SU-DHL-6 (cell line): Measurements from ENCODE around the gene LRRC26.

Experiments used
- CTCF ChIP-seq: fragments of 200-600 bp; sonication (generic); IDR thresholded peaks from one replicate; pipeline ENCODE4 v1.5.1; 2017; ENCODE audit warnings: antibody characterized with exemption, mild to moderate bottlenecking, low read length, moderate library complexity; ENCODE audit not compliant: insufficient read depth, poor library complexity, severe bottlenecking
- EZH2phosphoT487 ChIP-seq: fragments of 200-600 bp; sonication (generic), shearing (Covaris generic); conservative IDR thresholded peaks from 2 replicates; pipeline ENCODE4 v1.6.1; 2018; ENCODE audit warnings: mild to moderate bottlenecking, antibody characterized with exemption, low read length, moderate library complexity, mixed read lengths

DNA sequence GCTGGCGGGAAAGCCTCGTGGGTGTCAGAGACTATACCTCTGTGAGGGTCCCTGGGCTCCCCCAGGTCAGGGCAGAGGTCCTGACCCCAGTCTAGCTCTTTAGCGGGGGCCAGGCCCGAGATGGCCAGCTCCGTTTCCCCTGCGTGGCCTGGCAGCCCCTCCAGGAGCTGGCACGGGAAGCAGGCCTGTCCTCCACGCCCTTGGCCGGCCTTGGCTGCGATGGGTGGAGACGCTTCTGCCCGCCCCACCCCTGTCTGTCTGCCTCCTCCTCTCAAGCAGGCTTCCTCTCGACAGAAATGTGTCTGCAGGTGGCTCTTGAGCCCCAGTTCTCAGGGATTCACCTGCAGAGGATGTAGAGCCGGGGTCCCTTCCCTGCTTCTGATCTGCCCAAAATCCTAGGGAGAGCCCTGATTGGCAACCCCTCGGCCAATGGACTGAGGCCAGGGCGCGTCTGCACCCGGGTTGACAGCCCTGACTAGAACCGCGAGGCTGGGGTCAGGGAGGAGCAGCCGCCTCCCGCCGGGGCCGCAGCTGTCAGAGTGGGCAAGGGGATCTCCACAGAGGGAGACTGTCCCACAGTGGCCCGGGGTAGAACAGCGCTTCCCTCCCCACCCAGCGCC is 33.5 kb downstream of the LRRC26 start:
- TF ChIP-seq CTCF (no peak), EZH2phosphoT487 (no peak)
